A549 (cell line): ENCODE data around the gene TXNRD1. TPM values are rescaled to one million over a fixed set of nuclear protein-coding genes. Genes with fewer than 3 reads are reported as not detected.

Experiments
- ATAC-seq, 2 experiments: fragments of 200-7000 bp in 1 of 2; fragments of >200 bp in 1 of 2; cut with Nextera tagmentation in 1 of 2; cut with Tn5 transposase in 1 of 2; 3 replicates each; pipeline versions ENCODE4 v1.8.0 to v1.9.1; 2018 to 2020; ENCODE audit warnings: mild to moderate bottlenecking in 1 of 2, moderate library complexity in 1 of 2
- CTCF ChIA-PET: fragments of 300-600 bp; sonication (Branson Sonifier 250); formaldehyde crosslinking; extraction: SDS; loops from one replicate; lab custom pipeline; 2021; ENCODE audit warnings: antibody characterized with exemption, inconsistent platforms; lab: Yijun Ruan, JAX
- POLR2A ChIA-PET: fragments of 350-600 bp; formaldehyde crosslinking; extraction: SDS; loops from one replicate; lab custom pipeline; 2021; ENCODE audit warnings: antibody characterized with exemption, inconsistent platforms; lab: Yijun Ruan, JAX
- DNase-seq, 2 experiments: peaks; one replicate each; pipeline versions ENCODE4 v3.0.0 to v3.0.0-alpha.2; 2011 to 2016; ENCODE audit warnings: low read depth in 1 of 2, low spot score in 1 of 2
- FAIRE-seq: peaks from 2 replicates; lab custom pipeline; 2011; peaks lifted over from hg19 to GRCh38; lab: Jason Lieb, UNC
- H3K27ac ChIP-seq, 2 experiments: fragments of >200 bp; sonication (Bioruptor Twin); formaldehyde crosslinking; 3 replicates each; pipeline ENCODE4 v1.5.1; 2016 to 2017
- H3K4me1 ChIP-seq: fragments of >200 bp; sonication (Bioruptor Twin); formaldehyde crosslinking; 3 replicates; pipeline ENCODE4 v1.6.1; 2016
- H3K4me2 ChIP-seq: fragments of >200 bp; sonication (Bioruptor Twin); formaldehyde crosslinking; 3 replicates; pipeline ENCODE4 v1.6.1; 2016
- H3K4me3 ChIP-seq: fragments of >200 bp; sonication (Bioruptor Twin); formaldehyde crosslinking; 3 replicates; pipeline ENCODE4 v1.5.1; 2016
- H3K9me3 ChIP-seq: fragments of >200 bp; sonication (Bioruptor Twin); formaldehyde crosslinking; 3 replicates; pipeline ENCODE4 v1.6.1; 2016
- BHLHE40 ChIP-seq: IDR thresholded peaks from 2 replicates; pipeline ENCODE4 v1.6.1; 2012; ENCODE audit warnings: low read depth, low read length, inconsistent platforms
- CBX8 ChIP-seq: fragments of 200-600 bp; sonication (generic); IDR thresholded peaks from 2 replicates; pipeline ENCODE4 v1.6.1; 2016
- CEBPB ChIP-seq, 2 experiments: fragments of >200 bp in 1 of 2; sonication (Bioruptor Twin) in 1 of 2; formaldehyde crosslinking in 1 of 2; IDR thresholded peaks; 2 replicates each; pipeline ENCODE4 v1.6.1; 2012 to 2016
- EHF ChIP-seq: fragments of 250-450 bp; sonication (Bioruptor Pico); IDR thresholded peaks from 2 replicates; pipeline ENCODE4 v1.5.0; 2020; ENCODE audit warnings: mild to moderate bottlenecking
- ESRRA ChIP-seq: fragments of 150-350 bp; IDR thresholded peaks from 2 replicates; pipeline ENCODE4 v1.6.1; 2014; ENCODE audit warnings: mild to moderate bottlenecking, low read length, borderline replicate concordance
- FOSB ChIP-seq: fragments of 250-450 bp; sonication (Bioruptor Pico); IDR thresholded peaks from 2 replicates; pipeline ENCODE4 v1.5.0; 2020; ENCODE audit warnings: mild to moderate bottlenecking, moderate library complexity
- FOSL2 ChIP-seq, 2 experiments: fragments of 450-650 bp in 1 of 2; fragments of >200 bp in 1 of 2; sonication (Bioruptor Twin) in 1 of 2; formaldehyde crosslinking; IDR thresholded peaks; 2 replicates each; pipeline versions ENCODE4 v1.5.0 to v1.6.1; 2016 to 2020; ENCODE audit warnings: mild to moderate bottlenecking in 1 of 2, moderate library complexity in 1 of 2
- HOXA7 ChIP-seq: fragments of 250-450 bp; sonication (Bioruptor Pico); IDR thresholded peaks from 2 replicates; pipeline ENCODE4 v1.5.0; 2020; ENCODE audit warnings: mild to moderate bottlenecking, moderate library complexity
- HOXB13 ChIP-seq: fragments of 250-450 bp; sonication (Bioruptor Pico); IDR thresholded peaks from 2 replicates; pipeline ENCODE4 v1.5.0; 2020; ENCODE audit warnings: low read depth, mild to moderate bottlenecking, moderate library complexity
- JUN ChIP-seq, 2 experiments: fragments of >200 bp; sonication (Bioruptor Twin); formaldehyde crosslinking; IDR thresholded peaks; 2 replicates in 1 of 2; 3 replicates in 1 of 2; pipeline ENCODE4 v1.6.1; 2016 to 2017
- JUNB ChIP-seq: fragments of >200 bp; sonication (Bioruptor Twin); formaldehyde crosslinking; IDR thresholded peaks from 2 replicates; pipeline ENCODE4 v1.6.1; 2016
- KDM1A ChIP-seq: fragments of 200-600 bp; sonication (generic); IDR thresholded peaks from 2 replicates; pipeline ENCODE4 v1.6.1; 2016; ENCODE audit warnings: low read depth, mild to moderate bottlenecking
- NFE2L2 ChIP-seq: fragments of 150-350 bp; conservative IDR thresholded peaks from 2 replicates; pipeline ENCODE4 v1.6.1; 2014; ENCODE audit warnings: low read length
- RARB ChIP-seq: fragments of 250-450 bp; sonication (Bioruptor Pico); IDR thresholded peaks from 2 replicates; pipeline ENCODE4 v1.8.0; 2021; ENCODE audit warnings: mild to moderate bottlenecking, moderate library complexity
- SREBF2 ChIP-seq: fragments of 450-650 bp; IDR thresholded peaks from 2 replicates; pipeline ENCODE4 v1.6.1; 2014; ENCODE audit warnings: mild to moderate bottlenecking, moderate library complexity
- TFCP2L1 ChIP-seq: fragments of 250-450 bp; sonication (Bioruptor Pico); IDR thresholded peaks from 2 replicates; pipeline ENCODE4 v1.5.0; 2021; ENCODE audit warnings: mild to moderate bottlenecking
- TP53 ChIP-seq: fragments of 250-450 bp; sonication (Bioruptor Pico); IDR thresholded peaks from 2 replicates; pipeline ENCODE4 v1.5.0; 2021; ENCODE audit warnings: mild to moderate bottlenecking, moderate library complexity
- ZFP36 ChIP-seq: fragments of 450-650 bp; IDR thresholded peaks from 2 replicates; pipeline ENCODE4 v1.6.1; 2014; ENCODE audit warnings: borderline replicate concordance; ENCODE audit not compliant: partially characterized antibody
- ZNF302 ChIP-seq: fragments of 250-450 bp; sonication (Bioruptor Pico); IDR thresholded peaks from 2 replicates; pipeline ENCODE4 v1.9.0; 2021; ENCODE audit warnings: inconsistent platforms, mild to moderate bottlenecking, moderate library complexity
- ZSCAN20 ChIP-seq: fragments of 250-450 bp; sonication (Bioruptor Pico); IDR thresholded peaks from 2 replicates; pipeline ENCODE4 v1.8.0; 2022; ENCODE audit warnings: mild to moderate bottlenecking, moderate library complexity
- WGBS: methylation state at CpG from one replicate; pipeline ENCODE4 v1.1.6; 2017; ENCODE audit errors: missing lambda C conversion rate; 5-methylcytosine and 5-hydroxymethylcytosine counted together
- polyA plus RNA-seq, 4 experiments: library from polyadenylated mRNA; depleted of rRNA in 3 of 4; stranded (reverse); fragments of >200 nt; fragmentation: RNase III in 1 of 4; extraction: RNeasy Plus Mini Kit Qiagen cat#74134 plus additional on column Dnase treatment in 1 of 4; gene quantifications; 2 replicates in 3 of 4; 3 replicates in 1 of 4; pipeline ENCODE4 v1.2.3, GENCODE V29; 2011 to 2017
- TF ChIP-seq, protein P1 (sequence below): fragments of >200 bp; sonication (Bioruptor Twin); formaldehyde crosslinking; IDR thresholded peaks from 2 replicates; pipeline ENCODE4 v1.6.1; 2016
- TF ChIP-seq, protein P2 (sequence below): fragments of 250-450 bp; sonication (Bioruptor Pico); IDR thresholded peaks from 2 replicates; pipeline ENCODE4 v1.5.0; 2020; ENCODE audit warnings: low read depth, mild to moderate bottlenecking, moderate library complexity
- TF ChIP-seq, protein P3 (sequence below): fragments of >200 bp; sonication (Bioruptor Twin); formaldehyde crosslinking; IDR thresholded peaks from 3 replicates; pipeline ENCODE4 v1.5.1; 2016
- TF ChIP-seq, protein P4 (sequence below): fragments of 250-450 bp; sonication (Bioruptor Pico); IDR thresholded peaks from 2 replicates; pipeline ENCODE4 v1.5.0; 2021; ENCODE audit warnings: mild to moderate bottlenecking, moderate library complexity, borderline replicate concordance
- TF ChIP-seq, protein P5 (sequence below): IDR thresholded peaks from 2 replicates; pipeline ENCODE4 v1.6.1; 2012

Gene TXNRD1
- polyA plus RNA-seq, 2 of the 4 experiments (the other 2 are of a cell fraction): 899 to 1,230 TPM

DNA sequence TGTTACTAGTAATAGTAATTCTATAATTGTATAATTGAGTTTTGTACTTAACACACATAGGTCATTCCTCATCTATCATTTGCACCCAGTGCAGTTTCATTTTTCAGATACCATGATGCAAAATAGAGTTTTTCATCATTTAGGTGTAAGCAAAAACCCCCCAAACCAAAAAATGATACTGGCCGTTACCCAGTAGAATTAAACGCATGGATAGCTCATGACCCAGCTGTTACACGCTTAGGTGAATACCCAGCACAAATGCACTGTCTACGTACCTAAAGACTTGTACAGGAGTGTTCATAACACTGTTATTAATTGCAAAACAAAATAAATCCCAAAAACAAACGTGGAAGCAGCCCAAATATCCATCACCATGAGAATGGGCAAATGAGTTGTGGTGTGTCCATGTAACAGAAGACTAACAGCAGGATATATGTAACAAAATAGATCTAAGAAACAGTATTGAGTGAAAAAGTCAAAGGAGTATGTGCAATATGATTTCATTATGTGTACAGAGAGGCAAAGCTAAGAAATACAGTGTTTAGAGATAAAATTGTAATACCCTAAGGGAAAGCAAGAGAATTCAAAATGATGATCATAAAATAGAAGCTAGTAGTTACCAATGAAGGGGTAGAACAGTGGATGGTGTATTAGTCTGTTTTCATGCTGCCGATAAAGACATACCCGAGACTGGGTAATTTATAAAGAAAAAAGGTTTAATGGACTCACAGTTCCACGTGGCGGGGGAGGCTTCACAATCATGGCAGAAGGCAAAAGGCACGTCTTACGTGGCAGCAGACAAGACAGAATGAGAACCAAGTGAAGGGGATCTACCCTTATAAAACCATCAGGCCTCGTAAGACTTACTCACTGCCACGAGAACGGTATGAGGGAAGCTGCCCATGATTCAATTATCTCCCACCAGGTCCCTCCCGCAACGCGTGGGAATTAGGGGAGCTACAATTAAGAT is 137.7 kb downstream of the TXNRD1 start (continued):
- TF ChIP-seq, protein P1, sequence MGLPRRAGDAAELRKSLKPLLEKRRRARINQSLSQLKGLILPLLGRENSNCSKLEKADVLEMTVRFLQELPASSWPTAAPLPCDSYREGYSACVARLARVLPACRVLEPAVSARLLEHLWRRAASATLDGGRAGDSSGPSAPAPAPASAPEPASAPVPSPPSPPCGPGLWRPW: no peak
- TF ChIP-seq, protein P2, sequence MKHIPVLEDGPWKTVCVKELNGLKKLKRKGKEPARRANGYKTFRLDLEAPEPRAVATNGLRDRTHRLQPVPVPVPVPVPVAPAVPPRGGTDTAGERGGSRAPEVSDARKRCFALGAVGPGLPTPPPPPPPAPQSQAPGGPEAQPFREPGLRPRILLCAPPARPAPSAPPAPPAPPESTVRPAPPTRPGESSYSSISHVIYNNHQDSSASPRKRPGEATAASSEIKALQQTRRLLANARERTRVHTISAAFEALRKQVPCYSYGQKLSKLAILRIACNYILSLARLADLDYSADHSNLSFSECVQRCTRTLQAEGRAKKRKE: peak; percentile 70
- peak; percentile 97 for TF ChIP-seq TFCP2L1 (CRISPR knock-in tag)
- TF ChIP-seq TP53 (CRISPR knock-in tag): peak; percentile 94
- no peak for TF ChIP-seq HOXB13
- TF ChIP-seq KDM1A: no peak
- no peak for TF ChIP-seq NFE2L2
- peak; percentile 97 for TF ChIP-seq HOXA7 (CRISPR knock-in tag)
- TF ChIP-seq ZSCAN20 (CRISPR knock-in tag): peak; percentile 70; the same call in 1 of the 2 replicates
- TF ChIP-seq, protein P3, sequence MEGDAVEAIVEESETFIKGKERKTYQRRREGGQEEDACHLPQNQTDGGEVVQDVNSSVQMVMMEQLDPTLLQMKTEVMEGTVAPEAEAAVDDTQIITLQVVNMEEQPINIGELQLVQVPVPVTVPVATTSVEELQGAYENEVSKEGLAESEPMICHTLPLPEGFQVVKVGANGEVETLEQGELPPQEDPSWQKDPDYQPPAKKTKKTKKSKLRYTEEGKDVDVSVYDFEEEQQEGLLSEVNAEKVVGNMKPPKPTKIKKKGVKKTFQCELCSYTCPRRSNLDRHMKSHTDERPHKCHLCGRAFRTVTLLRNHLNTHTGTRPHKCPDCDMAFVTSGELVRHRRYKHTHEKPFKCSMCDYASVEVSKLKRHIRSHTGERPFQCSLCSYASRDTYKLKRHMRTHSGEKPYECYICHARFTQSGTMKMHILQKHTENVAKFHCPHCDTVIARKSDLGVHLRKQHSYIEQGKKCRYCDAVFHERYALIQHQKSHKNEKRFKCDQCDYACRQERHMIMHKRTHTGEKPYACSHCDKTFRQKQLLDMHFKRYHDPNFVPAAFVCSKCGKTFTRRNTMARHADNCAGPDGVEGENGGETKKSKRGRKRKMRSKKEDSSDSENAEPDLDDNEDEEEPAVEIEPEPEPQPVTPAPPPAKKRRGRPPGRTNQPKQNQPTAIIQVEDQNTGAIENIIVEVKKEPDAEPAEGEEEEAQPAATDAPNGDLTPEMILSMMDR: no peak
- TF ChIP-seq BHLHE40: no peak
- TF ChIP-seq ZNF302 (CRISPR knock-in tag): no peak

DNA sequence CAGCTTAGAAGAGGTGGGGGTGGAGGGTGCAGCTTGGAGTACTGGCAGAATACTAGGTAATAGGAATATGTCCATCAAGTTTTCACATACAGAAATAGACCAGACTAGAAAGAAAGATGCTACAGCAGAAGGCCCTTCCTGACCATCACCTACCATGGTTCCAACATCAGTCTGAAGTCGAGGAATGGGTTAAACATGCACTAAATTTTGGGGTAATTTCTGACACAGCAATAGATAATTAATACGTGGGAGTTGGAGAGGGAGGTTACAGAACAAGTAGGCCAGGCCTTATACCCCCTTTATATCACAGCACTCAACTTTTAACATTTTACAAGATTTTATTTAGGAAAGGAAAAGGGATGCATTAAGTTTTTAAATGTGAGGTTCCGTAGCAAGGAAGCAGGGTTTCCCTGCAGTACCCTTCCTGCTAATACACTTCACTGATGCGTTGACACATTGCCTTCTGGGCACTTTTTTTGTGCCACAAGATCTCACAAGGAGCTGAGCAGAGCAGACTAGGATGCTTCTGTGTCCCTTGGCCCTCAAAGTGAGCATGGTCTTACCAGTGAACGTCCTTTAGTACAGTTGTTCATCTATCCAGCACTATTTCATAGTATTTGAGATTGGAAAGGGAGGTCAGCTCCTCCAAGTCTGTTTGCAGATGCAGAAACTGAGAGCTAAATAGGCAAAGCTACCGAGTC is 138.7 kb downstream of the TXNRD1 start:
- ATAC-seq (peak in 1 of 2 experiments; percentile 0; a peak in 1 of 6 replicates), DNase-seq (peak in 1 of 2 experiments; percentile 63), FAIRE-seq (no peak)
- Histone ChIP-seq H3K4me3 (no peak overlapping the region), H3K27ac (peak overlapping the region in 1 of 2 experiments; percentile 59; a peak in 4 of 6 replicates), H3K4me1 (peaks cover 80% of the 10 kb centered on the region), H3K9me3 (peaks cover 3% of the 10 kb centered on the region; the same call in 1 of the 3 replicates), H3K4me2 (no peak overlapping the region)
- TF ChIP-seq HOXA7 (CRISPR knock-in tag) (peak; percentile 97), CBX8 (no peak), CEBPB (IDR thresholded peaks at IDR 0.05) (no peak), TP53 (CRISPR knock-in tag) (peak; percentile 81), EHF (CRISPR knock-in tag) (peak; percentile 90), JUN (IDR thresholded peaks at IDR 0.05) (peak in 1 of 2 experiments; percentile 27; a peak in 2 of 5 replicates), FOSB (CRISPR knock-in tag) (peak; percentile 98), ZFP36 (no peak), FOSL2 (IDR thresholded peaks at IDR 0.05) (no peak), FOSL2 (CRISPR knock-in tag; IDR thresholded peaks at IDR 0.05) (peak; percentile 20), NFE2L2 (no peak), ZSCAN20 (CRISPR knock-in tag) (peak; percentile 30; the same call in 1 of the 2 replicates), SREBF2 (no peak), RARB (CRISPR knock-in tag) (peak; percentile 78), ESRRA (no peak), JUNB (0 out of 2 replicates have a peak, but pooled peaks have one; percentile 9), TFCP2L1 (CRISPR knock-in tag) (peak; percentile 92)
- TF ChIP-seq, protein P2: 0 out of 2 replicates have a peak, but pooled peaks have one; percentile 14
- TF ChIP-seq, protein P4, sequence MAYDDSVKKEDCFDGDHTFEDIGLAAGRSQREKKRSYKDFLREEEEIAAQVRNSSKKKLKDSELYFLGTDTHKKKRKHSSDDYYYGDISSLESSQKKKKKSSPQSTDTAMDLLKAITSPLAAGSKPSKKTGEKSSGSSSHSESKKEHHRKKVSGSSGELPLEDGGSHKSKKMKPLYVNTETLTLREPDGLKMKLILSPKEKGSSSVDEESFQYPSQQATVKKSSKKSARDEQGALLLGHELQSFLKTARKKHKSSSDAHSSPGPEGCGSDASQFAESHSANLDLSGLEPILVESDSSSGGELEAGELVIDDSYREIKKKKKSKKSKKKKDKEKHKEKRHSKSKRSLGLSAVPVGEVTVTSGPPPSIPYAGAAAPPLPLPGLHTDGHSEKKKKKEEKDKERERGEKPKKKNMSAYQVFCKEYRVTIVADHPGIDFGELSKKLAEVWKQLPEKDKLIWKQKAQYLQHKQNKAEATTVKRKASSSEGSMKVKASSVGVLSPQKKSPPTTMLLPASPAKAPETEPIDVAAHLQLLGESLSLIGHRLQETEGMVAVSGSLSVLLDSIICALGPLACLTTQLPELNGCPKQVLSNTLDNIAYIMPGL (CRISPR knock-in tag): peak; percentile 71
- TF ChIP-seq, protein P5, sequence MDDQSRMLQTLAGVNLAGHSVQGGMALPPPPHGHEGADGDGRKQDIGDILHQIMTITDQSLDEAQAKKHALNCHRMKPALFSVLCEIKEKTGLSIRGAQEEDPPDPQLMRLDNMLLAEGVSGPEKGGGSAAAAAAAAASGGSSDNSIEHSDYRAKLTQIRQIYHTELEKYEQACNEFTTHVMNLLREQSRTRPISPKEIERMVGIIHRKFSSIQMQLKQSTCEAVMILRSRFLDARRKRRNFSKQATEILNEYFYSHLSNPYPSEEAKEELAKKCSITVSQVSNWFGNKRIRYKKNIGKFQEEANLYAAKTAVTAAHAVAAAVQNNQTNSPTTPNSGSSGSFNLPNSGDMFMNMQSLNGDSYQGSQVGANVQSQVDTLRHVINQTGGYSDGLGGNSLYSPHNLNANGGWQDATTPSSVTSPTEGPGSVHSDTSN: peak; percentile 42; the same call in 1 of the 2 replicates
- ChIA-PET CTCF (interaction anchor here (1.2 to 1.6 kb wide), 2 partner anchors 15 to 28 kb away, joined by 3 to 5 read pairs; no protein-coding TSS in a partner anchor), POLR2A (no interaction called here)
- WGBS: 42% methylated on average over 6 of the region's 6 CpGs
